Measurements from ENCODE around the gene MAB21L1. TPM values are rescaled to one million over a fixed set of nuclear protein-coding genes. Genes with fewer than 3 reads are reported as not detected.

MAB21L1 gene
- total and polyA plus RNA-seq, 3 donors from 2014 or later, result 0.09 TPM; not detected in 2

DNA sequence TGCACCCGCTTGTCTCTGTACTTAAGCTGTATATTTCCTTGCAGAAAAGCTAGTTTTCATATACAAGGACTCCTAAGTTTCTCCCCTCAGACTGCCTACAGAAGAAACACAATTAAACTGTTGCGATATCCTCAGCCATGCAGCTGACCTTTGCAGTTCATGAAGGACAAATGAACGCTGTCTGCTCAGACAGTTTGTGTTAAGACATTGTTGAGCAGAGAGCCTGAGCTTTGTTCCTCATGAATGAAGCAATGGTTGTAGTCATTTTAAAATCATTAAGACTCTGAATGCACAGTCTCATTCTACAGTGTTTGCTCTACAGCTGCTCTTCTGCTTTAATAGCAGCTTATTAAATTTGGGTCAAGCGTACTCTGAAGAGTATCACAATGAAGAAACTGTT lies 23.2 kb upstream of the MAB21L1 start:
- DNase-seq, result no peak
- Histone ChIP-seq H3K4me1 (no peaks in the 10 kb centered on the region), H3K27ac (no peak overlapping the region), H3K9me3 (no peaks in the 10 kb centered on the region), H3K4me3 (no peak overlapping the region), H3K36me3 (ENCODE audit: low read depth, missing control alignments) (no peaks in the 10 kb centered on the region), H3K27me3 (no peaks in the 10 kb centered on the region)
- intact Hi-C loops (cut with DNase I; ENCODE audit: low total_unique reads), result no loop called here
- TF ChIP-seq, protein P1, sequence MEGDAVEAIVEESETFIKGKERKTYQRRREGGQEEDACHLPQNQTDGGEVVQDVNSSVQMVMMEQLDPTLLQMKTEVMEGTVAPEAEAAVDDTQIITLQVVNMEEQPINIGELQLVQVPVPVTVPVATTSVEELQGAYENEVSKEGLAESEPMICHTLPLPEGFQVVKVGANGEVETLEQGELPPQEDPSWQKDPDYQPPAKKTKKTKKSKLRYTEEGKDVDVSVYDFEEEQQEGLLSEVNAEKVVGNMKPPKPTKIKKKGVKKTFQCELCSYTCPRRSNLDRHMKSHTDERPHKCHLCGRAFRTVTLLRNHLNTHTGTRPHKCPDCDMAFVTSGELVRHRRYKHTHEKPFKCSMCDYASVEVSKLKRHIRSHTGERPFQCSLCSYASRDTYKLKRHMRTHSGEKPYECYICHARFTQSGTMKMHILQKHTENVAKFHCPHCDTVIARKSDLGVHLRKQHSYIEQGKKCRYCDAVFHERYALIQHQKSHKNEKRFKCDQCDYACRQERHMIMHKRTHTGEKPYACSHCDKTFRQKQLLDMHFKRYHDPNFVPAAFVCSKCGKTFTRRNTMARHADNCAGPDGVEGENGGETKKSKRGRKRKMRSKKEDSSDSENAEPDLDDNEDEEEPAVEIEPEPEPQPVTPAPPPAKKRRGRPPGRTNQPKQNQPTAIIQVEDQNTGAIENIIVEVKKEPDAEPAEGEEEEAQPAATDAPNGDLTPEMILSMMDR (IDR thresholded peaks at IDR 0.05), result no peak
- TF ChIP-seq POLR2A (IDR thresholded peaks at IDR 0.05), result no peak
- 56 to 61% methylated on average over 4 of the region's 4 CpGs for WGBS, 2 donors

DNA sequence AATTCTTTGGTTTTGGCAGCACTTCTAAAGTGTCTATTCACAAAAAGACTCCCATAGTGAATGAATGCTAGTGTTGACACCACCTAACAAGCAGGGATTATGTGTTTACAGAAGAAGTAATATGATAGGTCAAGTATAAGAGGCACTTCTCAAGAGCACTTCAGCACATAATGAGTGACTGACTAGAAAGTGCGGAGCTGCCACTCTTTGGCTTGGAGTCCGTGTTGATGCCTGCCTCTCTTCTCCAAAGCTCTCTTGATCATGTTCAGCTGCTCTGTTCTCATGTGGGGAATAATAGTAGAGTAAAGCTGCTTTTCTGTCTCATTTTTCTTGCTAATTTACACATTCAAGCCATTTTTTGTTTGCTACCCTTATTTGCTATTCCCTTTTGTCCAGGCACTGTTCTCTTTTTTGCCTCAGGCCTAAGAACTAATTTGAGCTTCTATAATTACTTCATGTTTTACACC lies 22.7 kb upstream of the MAB21L1 start:
- Histone ChIP-seq H3K4me1 (no peaks in the 10 kb centered on the region), H3K4me3 (no peak overlapping the region), H3K9me3 (no peaks in the 10 kb centered on the region), H3K27me3 (no peaks in the 10 kb centered on the region), H3K36me3 (ENCODE audit: low read depth, missing control alignments) (no peaks in the 10 kb centered on the region), H3K27ac (no peak overlapping the region)
- DNase-seq, result no peak
- no peak for TF ChIP-seq POLR2A (IDR thresholded peaks at IDR 0.05)
- TF ChIP-seq, protein P1 (IDR thresholded peaks at IDR 0.05), result no peak
- WGBS, 2 donors, result 77 to 90% methylated on average over 2 of the region's 2 CpGs
- intact Hi-C loops (cut with DNase I; ENCODE audit: low total_unique reads), result no loop called here

DNA sequence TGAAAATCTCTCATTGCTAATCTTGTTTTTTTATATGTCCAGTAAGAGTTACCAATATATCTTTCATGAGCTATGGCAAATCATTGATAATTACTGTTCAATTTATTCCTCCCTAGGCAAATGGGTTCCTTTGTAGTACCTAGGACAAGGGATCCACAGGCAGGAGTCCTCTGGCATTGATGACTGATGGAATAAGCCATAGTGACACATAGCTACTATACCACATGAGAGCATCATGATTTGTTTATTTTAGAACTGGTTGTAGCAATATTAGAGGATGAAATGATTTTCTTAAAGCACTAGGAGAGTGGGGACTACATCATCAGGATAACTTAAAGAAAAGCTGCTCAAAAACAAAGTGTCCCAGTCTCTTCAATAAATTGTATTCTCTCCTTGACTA lies 21.7 kb upstream of the MAB21L1 start:
- Histone ChIP-seq H3K27me3 (no peaks in the 10 kb centered on the region), H3K36me3 (ENCODE audit: low read depth, missing control alignments) (no peaks in the 10 kb centered on the region), H3K4me3 (no peak overlapping the region), H3K4me1 (no peaks in the 10 kb centered on the region), H3K27ac (no peak overlapping the region), H3K9me3 (no peaks in the 10 kb centered on the region)
- TF ChIP-seq POLR2A (IDR thresholded peaks at IDR 0.05), result no peak
- TF ChIP-seq, protein P1 (IDR thresholded peaks at IDR 0.05), result no peak
- no peak for DNase-seq
- intact Hi-C loops (cut with DNase I; ENCODE audit: low total_unique reads), result no loop called here

DNA sequence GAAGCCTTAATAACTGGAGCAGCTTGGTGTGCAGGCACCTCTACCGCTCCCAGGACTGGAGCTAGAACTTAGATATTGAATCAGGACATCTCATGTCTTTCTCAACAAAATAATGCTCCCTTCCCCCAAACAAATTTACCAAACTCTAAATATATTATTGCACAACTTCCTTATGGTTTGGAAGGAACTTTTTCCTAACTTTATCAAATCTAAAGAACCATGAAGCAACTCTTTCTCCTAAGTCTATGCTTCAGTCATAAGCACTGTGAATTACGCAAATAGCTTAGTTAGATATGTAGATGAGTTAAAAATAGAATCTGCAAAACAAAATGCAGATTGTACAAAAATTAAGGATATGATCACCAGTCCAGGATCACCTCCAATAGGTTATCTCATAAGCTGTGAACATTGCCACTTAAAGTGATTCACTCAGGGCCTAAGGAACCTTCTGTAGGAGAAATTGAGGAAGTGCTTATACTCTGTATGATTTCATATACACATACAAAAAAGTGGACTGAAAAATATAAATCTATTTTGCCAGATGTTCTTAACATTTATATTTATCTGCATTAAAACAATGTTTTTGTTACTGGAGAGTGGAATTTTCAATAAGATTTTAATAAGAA lies 20.4 kb upstream of the MAB21L1 start:
- intact Hi-C loops (cut with DNase I; ENCODE audit: low total_unique reads), result no loop called here
- Histone ChIP-seq H3K4me3 (no peak overlapping the region), H3K4me1 (no peaks in the 10 kb centered on the region), H3K27me3 (no peaks in the 10 kb centered on the region), H3K9me3 (no peaks in the 10 kb centered on the region), H3K36me3 (ENCODE audit: low read depth, missing control alignments) (no peaks in the 10 kb centered on the region), H3K27ac (no peak overlapping the region)
- no peak for TF ChIP-seq POLR2A (IDR thresholded peaks at IDR 0.05)
- TF ChIP-seq, protein P1 (IDR thresholded peaks at IDR 0.05), result no peak
- WGBS, 2 donors, result 87 to 97% methylated on average over 2 of the region's 2 CpGs
- no peak for DNase-seq

DNA sequence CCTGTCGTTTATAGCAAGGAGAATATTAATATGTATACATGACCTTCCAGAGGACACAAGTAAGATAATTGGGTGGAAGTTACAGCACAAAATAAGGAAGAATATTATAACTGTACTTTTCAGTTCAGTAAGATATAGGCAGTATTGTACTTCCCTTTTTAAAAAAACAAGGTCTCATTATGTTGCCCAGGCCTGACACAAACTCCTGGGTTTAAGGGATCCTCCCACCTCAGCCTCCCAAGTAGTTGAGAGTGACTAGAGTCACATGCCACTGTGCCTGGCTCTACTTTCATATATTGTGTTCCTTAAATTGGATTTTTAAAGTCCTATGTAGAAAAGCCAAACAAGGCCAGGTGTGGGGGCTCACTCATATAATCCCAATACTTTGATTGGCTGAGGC lies 19.5 kb upstream of the MAB21L1 start:
- WGBS, 2 donors, result 78 to 85% methylated on average over 1 of the region's 1 CpG
- no peaks in the 10 kb centered on the region for H3K4me1 ChIP-seq
- TF ChIP-seq POLR2A (IDR thresholded peaks at IDR 0.05), result no peak
- TF ChIP-seq, protein P1 (IDR thresholded peaks at IDR 0.05), result no peak
- intact Hi-C loops (cut with DNase I; ENCODE audit: low total_unique reads), result no loop called here
- H3K27me3 ChIP-seq, result no peaks in the 10 kb centered on the region
- DNase-seq, result no peak
- no peaks in the 10 kb centered on the region for H3K36me3 ChIP-seq (ENCODE audit: low read depth, missing control alignments)
- no peaks in the 10 kb centered on the region for H3K9me3 ChIP-seq
- no peak overlapping the region for H3K4me3 ChIP-seq
- H3K27ac ChIP-seq, result no peak overlapping the region
